ENCODE measurements around the gene HSPA1B.
"Not testable (repeated sequence)": the region's sequence is repeated elsewhere in the genome, so short reads cannot be mapped to it uniquely, and the experiment has no call there.

The HSPA1B gene

DNA sequence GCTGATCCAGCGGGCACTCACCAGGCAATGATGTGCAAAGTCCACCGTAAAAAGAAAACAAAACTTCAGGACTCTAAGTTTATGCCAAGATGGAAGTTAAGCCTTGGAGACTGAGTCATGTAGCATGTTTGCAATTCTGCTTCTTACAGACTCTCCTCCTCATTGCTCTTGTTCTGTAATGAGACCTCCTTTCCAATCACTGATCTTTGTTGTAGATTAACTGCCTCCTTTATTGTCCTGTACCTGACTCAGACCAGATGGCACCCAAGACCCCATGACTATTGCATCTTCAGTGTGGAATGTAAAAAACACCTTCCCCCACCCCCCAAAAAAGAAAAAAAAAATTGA is 23.9 kb downstream of the HSPA1B start:
- TF ChIP-seq, protein P1, sequence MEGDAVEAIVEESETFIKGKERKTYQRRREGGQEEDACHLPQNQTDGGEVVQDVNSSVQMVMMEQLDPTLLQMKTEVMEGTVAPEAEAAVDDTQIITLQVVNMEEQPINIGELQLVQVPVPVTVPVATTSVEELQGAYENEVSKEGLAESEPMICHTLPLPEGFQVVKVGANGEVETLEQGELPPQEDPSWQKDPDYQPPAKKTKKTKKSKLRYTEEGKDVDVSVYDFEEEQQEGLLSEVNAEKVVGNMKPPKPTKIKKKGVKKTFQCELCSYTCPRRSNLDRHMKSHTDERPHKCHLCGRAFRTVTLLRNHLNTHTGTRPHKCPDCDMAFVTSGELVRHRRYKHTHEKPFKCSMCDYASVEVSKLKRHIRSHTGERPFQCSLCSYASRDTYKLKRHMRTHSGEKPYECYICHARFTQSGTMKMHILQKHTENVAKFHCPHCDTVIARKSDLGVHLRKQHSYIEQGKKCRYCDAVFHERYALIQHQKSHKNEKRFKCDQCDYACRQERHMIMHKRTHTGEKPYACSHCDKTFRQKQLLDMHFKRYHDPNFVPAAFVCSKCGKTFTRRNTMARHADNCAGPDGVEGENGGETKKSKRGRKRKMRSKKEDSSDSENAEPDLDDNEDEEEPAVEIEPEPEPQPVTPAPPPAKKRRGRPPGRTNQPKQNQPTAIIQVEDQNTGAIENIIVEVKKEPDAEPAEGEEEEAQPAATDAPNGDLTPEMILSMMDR (IDR thresholded peaks at IDR 0.05; ENCODE audit: low read depth, low read length): no peak
- no peak for DNase-seq (ENCODE audit: extremely low read depth, low read depth)

DNA sequence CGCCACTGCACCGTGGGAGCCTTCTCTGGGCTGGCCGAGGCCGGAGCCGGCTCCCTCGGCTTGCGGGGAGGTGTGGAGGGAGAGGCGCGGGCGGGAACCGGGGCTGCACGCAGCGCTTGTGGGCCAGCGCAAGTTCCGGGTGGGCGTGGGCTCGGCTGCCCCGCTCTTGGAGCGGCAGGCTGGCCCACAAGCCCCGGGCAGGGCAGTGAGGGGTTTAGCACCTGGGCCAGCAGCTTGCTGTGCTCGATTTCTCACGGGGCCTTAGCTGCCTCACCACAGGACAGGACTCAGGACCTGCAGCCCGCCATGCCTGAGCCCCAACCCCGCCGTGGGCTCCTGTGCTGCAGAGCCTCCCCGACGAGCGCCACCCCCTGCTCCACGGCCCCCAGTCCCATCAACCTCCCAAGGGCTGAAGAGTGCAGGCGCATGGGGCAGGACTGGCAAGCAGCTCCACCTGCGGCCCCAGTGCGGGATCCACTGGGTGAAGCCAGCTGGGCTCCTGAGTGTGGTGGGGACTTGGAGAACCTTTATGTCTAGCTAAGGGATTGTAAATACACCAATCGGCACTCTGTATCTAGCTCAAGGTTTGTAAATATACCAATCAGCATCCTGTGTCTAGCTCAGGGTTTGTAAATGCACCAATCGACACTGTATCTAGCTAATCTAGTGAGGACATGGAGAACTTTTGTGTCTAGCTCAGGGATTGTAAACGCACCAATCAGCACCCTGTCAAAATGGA is 24.6 kb downstream of the HSPA1B start:
- DNase-seq (ENCODE audit: extremely low read depth, low read depth): not testable (repeated sequence)

DNA sequence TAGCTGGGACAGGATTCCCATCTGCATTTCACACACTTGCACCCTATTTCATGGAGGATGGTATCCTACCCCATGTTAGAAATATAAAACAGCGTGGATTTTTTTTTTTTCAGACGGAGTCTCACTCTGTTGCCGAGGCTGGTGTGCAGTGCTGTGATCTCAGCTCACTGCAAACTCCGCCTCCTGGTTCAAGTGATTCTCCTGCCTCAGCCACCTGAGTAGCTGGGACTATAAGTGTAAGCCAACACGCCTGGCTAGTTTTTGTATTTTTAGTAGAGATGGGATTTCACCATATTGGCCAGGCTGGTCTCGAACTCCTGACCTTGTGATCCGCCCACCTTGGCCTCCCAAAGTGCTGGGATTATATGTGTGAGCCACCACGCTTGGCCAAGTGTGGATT is 30.2 kb downstream of the HSPA1B start:
- DNase-seq (ENCODE audit: extremely low read depth, low read depth): not testable (repeated sequence)

DNA sequence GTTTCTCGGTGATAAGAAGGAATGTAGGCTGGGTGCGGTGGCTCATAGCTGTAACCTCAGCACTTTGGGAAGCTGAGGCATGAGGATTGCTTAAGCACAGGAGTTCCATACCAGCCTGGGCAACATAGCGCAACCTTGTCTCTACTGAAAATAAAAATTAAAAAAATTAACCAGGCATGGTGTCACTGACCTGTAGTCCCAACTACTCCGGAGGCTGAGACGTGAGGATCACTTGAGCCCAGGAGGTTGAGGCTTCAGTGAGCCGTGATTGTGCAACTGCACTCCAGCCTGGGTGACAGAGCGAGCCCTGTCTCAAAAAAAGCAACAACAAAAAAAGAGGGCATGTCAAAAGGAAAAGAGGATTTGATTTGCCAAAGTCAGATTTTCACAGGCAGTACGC is 31.2 kb downstream of the HSPA1B start:
- TF ChIP-seq, protein P1 (IDR thresholded peaks at IDR 0.05; ENCODE audit: low read depth, low read length): no peak
- DNase-seq (ENCODE audit: extremely low read depth, low read depth): no peak

DNA sequence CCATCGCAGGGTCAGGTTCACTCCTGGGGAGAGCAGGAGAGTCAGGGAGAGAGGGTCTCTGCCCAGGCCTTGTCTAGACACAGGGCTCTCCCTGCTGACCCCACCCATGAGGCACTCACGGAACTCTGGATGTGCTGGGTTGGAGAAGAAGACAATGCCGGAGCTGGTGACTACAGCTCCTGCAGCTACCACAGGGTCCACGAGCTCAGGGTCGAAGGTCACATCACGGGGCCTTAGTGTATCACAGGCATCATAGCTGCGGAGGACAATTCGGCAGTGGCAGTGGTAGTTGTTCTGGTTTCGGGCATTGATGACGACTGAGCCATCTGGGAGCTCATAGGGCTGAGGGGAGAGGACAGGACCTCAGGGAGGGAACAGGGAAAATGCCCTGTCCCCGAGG is 32.4 kb downstream of the HSPA1B start:
- DNase-seq (ENCODE audit: extremely low read depth, low read depth): no peak
- TF ChIP-seq, protein P1 (IDR thresholded peaks at IDR 0.05; ENCODE audit: low read depth, low read length): no peak

DNA sequence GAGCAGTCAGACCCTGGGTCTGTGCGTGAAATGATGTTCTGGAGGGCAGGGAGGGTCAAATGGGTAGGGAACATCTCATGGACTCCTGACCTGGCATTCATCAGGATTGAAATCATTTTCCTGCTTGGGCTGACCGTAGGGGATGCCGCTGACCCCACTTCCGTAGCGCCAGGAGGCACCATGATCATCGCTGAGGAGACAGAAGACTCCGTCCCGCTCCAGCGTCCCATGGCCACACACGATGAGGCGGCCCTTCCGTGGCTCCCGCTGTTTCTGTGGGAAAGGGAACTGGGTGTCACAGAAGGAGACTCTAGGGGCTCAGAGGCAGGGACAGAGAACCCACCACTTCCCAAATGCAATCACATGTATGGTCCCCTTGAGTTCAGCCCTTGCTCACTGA is 32.8 kb downstream of the HSPA1B start:
- TF ChIP-seq, protein P1 (IDR thresholded peaks at IDR 0.05; ENCODE audit: low read depth, low read length): no peak
- DNase-seq (ENCODE audit: extremely low read depth, low read depth): no peak

DNA sequence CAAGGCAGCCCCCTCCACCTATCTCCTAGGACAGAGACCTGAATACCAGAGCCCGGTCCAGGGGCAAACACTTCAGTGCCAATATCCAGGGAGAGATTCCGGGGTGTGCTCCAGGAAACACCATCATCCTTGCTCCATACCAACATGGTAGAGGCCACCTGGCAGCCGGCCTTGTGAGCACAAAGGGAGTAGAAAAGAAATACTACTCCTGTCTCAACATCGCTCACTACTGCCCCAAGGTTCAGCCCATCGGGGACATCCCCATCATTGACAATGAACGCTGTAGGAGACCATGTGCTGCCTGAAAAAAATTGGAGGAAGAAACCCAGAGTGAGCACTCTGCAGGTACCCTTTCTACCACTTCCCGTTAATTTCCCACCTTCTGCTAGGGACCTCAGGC is 33.6 kb downstream of the HSPA1B start:
- TF ChIP-seq, protein P1 (IDR thresholded peaks at IDR 0.05; ENCODE audit: low read depth, low read length): no peak

DNA sequence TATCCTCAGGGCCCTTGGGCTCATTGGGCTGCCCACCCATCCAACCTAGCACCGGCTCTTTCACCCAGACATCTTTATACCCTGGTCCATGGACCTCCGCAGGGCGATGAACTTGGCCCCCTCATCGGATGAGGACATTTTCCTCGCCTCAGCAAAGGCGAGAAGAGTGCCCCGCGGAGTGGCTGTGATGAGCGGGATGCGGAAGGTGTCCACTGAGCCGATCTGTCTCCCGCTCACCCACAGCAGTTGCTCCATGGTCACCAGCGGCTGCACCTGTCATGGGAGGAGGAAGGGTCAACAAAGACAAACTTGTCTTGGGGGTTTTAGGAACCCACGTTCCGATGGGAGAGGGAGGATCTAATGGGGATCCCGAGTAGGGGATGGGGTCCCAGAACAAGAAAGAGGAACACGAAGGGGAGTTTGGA is 34.4 kb downstream of the HSPA1B start:
- TF ChIP-seq, protein P1 (IDR thresholded peaks at IDR 0.05; ENCODE audit: low read depth, low read length): no peak
- no peak for DNase-seq (ENCODE audit: extremely low read depth, low read depth)

More for the DNA sequence above, 33.6 kb downstream of the HSPA1B start:
- DNase-seq (ENCODE audit: extremely low read depth, low read depth): no peak

Data from AG09319 (cell line).